ENCODE data around the gene S100A9. TPM values are rescaled to one million over a fixed set of nuclear protein-coding genes. Genes with fewer than 3 reads are reported as not detected.

S100A9 gene
- total and polyA plus RNA-seq, 4 experiments from 2014 or later: 7.4 to 11.6 (median 7.8) TPM

DNA sequence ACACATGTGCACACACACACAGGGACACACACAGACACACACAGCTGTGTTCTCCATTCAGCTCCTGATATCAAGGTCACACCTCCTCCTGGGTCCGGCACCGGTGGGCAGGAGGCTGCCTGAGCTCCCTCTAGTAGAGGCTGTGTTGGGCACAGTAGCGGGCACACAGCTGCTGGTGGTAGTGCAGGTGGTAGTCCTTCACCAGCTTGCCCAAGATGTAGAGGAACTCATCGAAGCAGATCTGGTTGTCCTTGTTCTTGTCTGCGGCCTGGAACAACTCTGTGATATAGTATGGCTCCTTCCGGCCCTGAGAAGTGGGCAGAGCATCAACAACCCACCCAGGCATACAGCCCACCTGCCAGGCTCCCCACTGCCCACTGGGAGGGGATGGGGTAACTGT lies 38.8 kb downstream of the S100A9 start:
- CTCF ChIA-PET (ENCODE audit: partially characterized antibody): interaction anchor here (0.9 kb wide), 1 partner anchor 107 kb away, joined by 3 read pairs; no protein-coding TSS in a partner anchor
- H3K4me1 ChIP-seq (ENCODE audit: insufficient read depth, low read length): no peaks in the 10 kb centered on the region
- H3K27ac Mint-ChIP-seq: no peak overlapping the region

DNA sequence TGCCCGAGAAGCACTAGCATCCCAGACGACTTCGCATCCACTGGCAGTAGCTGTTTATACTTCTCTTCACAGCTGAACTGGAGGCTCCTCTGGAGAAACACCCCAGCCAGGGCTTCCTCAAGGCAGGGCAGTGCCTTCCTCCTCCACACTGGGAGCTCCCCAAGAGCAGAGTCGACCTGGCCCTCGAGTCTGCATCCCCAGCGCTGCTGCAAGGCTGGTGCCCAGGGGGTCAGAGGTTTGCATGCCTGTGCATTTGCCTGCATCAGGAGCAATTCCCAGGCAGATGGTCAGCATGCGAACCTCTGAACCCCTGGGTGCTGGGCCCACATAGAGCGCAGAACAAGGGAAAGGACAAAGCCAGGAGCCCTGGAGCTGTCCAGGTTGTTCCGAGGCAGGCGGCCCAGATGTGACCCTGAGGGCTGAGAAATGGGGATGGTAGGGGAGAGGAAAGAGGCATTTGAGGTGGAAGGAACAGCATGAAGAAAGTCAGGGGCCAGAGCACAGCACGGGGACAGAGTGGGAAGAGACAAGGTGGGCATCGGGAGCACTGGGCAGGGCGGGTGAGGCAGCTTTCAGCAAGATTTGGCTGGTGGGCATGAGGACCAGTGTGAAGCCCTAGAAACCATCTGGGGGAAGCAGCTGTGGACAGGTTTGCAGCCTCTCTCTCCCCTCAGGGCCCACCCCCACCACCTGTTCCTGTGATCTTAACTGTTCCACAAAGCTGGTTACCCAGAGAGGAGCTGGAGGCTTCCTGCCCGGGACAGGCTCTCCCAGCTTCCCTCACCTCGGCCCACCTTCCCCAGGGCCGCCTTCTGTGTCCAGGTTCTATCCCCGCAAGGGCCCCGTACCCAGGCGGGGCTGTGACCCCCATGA lies 39.6 kb downstream of the S100A9 start:
- DNase-seq: no peak
- POLR2A ChIA-PET (ENCODE audit: partially characterized antibody): no interaction called here
- no peak overlapping the region for H3K4me3 Mint-ChIP-seq

More for the DNA sequence above, 38.8 kb downstream of the S100A9 start:
- Mint-ChIP-seq H3K4me1 (no peaks in the 10 kb centered on the region), H3K27me3 (peaks cover 13 to 28% of the 10 kb centered on the region in 2 donors), H3K9me3 (peaks cover 0 to 1% (median 0%) of the 10 kb centered on the region in 8 donors), H3K4me3 (no peak overlapping the region), H3K36me3 (no peaks in the 10 kb centered on the region)
- Histone ChIP-seq H3K4me3 (ENCODE audit: low read length in 2 of 2) (no peak overlapping the region), H3K27ac (ENCODE audit: low read depth, low read length) (no peak overlapping the region), H3K27me3 (ENCODE audit: insufficient read depth, low read length) (no peaks in the 10 kb centered on the region), H3K9me3 (ENCODE audit: control insufficient read depth in 1 of 2, low read length in 2 of 2) (no peaks in the 10 kb centered on the region), H3K36me3 (ENCODE audit: insufficient read depth, low read length) (no peaks in the 10 kb centered on the region)
- POLR2A ChIA-PET (ENCODE audit: partially characterized antibody): no interaction called here
- intact Hi-C loops (cut with micrococcal nuclease): no loop called here
- DNase-seq: no peak

DNA sequence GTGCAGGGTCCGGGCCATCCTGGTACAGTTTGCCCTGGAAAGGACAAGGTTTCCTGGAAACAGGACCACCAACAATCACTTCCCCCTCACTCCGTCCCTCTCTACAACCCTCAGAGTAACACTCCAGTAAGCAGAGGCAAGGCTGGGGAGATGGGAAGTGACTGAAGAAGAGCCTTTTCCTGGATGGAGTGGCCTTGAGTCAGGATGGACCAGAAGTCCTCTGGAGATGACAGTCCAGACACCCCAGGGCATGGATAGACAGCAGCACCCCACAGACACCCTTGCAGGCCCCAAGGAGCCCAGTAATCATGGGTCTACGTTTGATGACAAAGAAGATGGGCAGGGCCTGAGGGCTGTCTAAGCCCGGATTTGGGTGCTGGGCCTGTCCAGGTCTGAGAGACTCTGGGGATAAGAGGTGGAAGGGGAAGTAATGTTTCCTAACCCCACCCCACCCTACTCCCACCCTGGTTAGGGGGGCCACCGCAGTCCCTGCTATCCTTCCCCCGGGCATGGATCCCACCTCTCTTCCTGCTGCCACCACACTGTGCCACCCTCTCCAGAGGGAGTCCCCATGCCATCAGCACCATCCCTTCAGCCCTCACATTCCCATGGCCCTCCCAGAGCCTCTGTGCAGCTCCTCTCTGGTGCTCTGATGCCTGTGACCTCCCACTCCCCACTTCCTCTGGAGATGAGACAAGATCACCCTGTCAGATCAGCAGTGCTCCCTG lies 40.4 kb downstream of the S100A9 start:
- ChIA-PET CTCF (ENCODE audit: partially characterized antibody) (no interaction called here), POLR2A (ENCODE audit: partially characterized antibody) (no interaction called here)
- H3K9me3 Mint-ChIP-seq: peaks cover 0 to under 1% (median 0%) of the 10 kb centered on the region in 8 donors
- peaks cover 11 to 27% of the 10 kb centered on the region in 2 donors for H3K27me3 Mint-ChIP-seq
- H3K4me3 Mint-ChIP-seq: no peak overlapping the region
- DNase-seq: no peak
- intact Hi-C loops (cut with micrococcal nuclease): no loop called here
- no peak overlapping the region for H3K27ac Mint-ChIP-seq
- Histone ChIP-seq H3K4me1 (ENCODE audit: insufficient read depth, low read length) (no peaks in the 10 kb centered on the region), H3K9me3 (ENCODE audit: control insufficient read depth in 1 of 2, low read length in 2 of 2) (no peaks in the 10 kb centered on the region), H3K27ac (ENCODE audit: low read depth, low read length) (no peak overlapping the region), H3K27me3 (ENCODE audit: insufficient read depth, low read length) (no peaks in the 10 kb centered on the region), H3K4me3 (ENCODE audit: low read length in 2 of 2) (no peak overlapping the region), H3K36me3 (ENCODE audit: insufficient read depth, low read length) (no peaks in the 10 kb centered on the region)
- no peaks in the 10 kb centered on the region for H3K4me1 Mint-ChIP-seq
- no peaks in the 10 kb centered on the region for H3K36me3 Mint-ChIP-seq

More for the DNA sequence above, 39.6 kb downstream of the S100A9 start:
- no peak overlapping the region for H3K4me3 ChIP-seq (ENCODE audit: low read length in 2 of 2)
- Mint-ChIP-seq H3K9me3 (peaks cover 0 to 1% (median 0%) of the 10 kb centered on the region in 8 donors), H3K4me1 (no peaks in the 10 kb centered on the region), H3K36me3 (no peaks in the 10 kb centered on the region), H3K27ac (no peak overlapping the region), H3K27me3 (peaks cover 13 to 29% of the 10 kb centered on the region in 2 donors)
- H3K27ac ChIP-seq (ENCODE audit: low read depth, low read length): no peak overlapping the region
- H3K4me1 ChIP-seq (ENCODE audit: insufficient read depth, low read length): no peaks in the 10 kb centered on the region
- no peaks in the 10 kb centered on the region for H3K27me3 ChIP-seq (ENCODE audit: insufficient read depth, low read length)
- intact Hi-C loops (cut with micrococcal nuclease): no loop called here
- CTCF ChIA-PET (ENCODE audit: partially characterized antibody): interaction anchor here (0.9 kb wide), 1 partner anchor 108 kb away, joined by 3 read pairs; no protein-coding TSS in a partner anchor
- no peaks in the 10 kb centered on the region for H3K9me3 ChIP-seq (ENCODE audit: control insufficient read depth in 1 of 2, low read length in 2 of 2)
- H3K36me3 ChIP-seq (ENCODE audit: insufficient read depth, low read length): no peaks in the 10 kb centered on the region

DNA sequence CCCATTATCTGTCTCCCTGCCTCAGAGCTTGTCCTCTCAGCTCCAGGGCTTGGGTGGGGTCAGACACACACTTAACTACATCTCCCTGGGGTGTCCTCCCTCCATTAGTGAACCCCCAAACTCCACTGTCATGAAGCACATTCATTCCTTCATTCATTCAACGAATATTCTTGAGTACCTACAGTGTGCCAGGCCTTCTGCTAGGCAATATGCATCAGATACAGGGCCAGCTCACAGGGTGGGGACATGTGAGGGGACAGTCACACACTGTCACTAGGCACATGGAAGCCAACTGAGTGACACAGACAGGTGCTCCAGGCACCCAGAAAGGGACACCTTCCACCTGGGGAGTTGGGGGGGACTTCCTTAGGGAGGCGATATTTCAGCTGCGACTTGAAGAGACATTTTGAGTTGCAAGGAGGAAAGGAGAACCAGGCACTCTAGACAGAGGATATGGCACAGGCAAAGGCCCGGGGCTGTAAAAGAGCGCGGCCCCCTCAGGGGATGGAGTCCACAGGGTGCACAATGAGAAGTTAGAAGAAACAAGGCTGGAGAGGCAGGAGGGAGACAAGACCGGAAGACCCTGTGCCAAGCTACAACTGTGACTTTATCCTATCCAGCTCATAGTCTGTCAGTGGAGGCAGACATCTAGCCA lies 41.9 kb downstream of the S100A9 start:
- Mint-ChIP-seq H3K27me3 (peaks cover 5 to 19% of the 10 kb centered on the region in 2 donors), H3K36me3 (no peaks in the 10 kb centered on the region), H3K27ac (no peak overlapping the region), H3K9me3 (no peaks in the 10 kb centered on the region), H3K4me3 (no peak overlapping the region), H3K4me1 (peaks cover 0 to 2% (median under 1%) of the 10 kb centered on the region in 4 donors)
- intact Hi-C loops (cut with micrococcal nuclease): no loop called here
- Histone ChIP-seq H3K27me3 (ENCODE audit: insufficient read depth, low read length) (no peaks in the 10 kb centered on the region), H3K4me3 (ENCODE audit: low read length in 2 of 2) (no peak overlapping the region), H3K36me3 (ENCODE audit: insufficient read depth, low read length) (no peaks in the 10 kb centered on the region), H3K27ac (ENCODE audit: low read depth, low read length) (no peak overlapping the region), H3K4me1 (ENCODE audit: insufficient read depth, low read length) (no peaks in the 10 kb centered on the region), H3K9me3 (ENCODE audit: control insufficient read depth in 1 of 2, low read length in 2 of 2) (no peaks in the 10 kb centered on the region)
- POLR2A ChIA-PET (ENCODE audit: partially characterized antibody): no interaction called here
- DNase-seq: no peak
- CTCF ChIA-PET (ENCODE audit: partially characterized antibody): interaction anchor here (0.9 to 1.1 kb wide), 2 partner anchors 44 to 47 kb away, joined by 3 read pairs; no protein-coding TSS in a partner anchor

DNA sequence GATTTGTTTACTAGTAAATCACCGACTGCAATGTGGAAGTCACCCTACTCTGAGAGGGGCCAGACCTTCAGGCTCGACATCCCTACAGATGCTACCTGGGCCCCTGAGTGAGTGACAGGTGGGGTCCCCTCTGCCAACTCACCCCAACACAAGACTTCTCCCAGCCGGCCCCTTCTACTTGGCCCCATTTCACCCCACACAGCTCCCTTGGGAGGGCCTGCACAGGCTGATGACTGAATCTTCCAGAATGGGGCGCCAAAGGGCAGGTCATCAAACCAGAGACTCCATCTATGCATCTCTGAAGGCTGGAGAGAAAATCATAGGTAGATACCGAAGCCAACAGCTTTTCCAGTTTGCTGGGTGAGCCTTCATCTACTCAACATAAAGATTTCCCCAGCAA lies 42.6 kb downstream of the S100A9 start:
- H3K36me3 Mint-ChIP-seq: no peaks in the 10 kb centered on the region
- H3K4me3 Mint-ChIP-seq: no peak overlapping the region
- no peak overlapping the region for H3K27ac Mint-ChIP-seq
- Histone ChIP-seq H3K4me3 (ENCODE audit: low read length in 2 of 2) (no peak overlapping the region), H3K36me3 (ENCODE audit: insufficient read depth, low read length) (no peaks in the 10 kb centered on the region), H3K4me1 (ENCODE audit: insufficient read depth, low read length) (no peaks in the 10 kb centered on the region), H3K9me3 (ENCODE audit: control insufficient read depth in 1 of 2, low read length in 2 of 2) (no peaks in the 10 kb centered on the region), H3K27me3 (ENCODE audit: insufficient read depth, low read length) (no peaks in the 10 kb centered on the region), H3K27ac (ENCODE audit: low read depth, low read length) (no peak overlapping the region)
- peaks cover 0 to 5% (median 3%) of the 10 kb centered on the region in 4 donors for H3K4me1 Mint-ChIP-seq
- DNase-seq: no peak
- peaks cover 2 to 17% of the 10 kb centered on the region in 2 donors for H3K27me3 Mint-ChIP-seq
- no peaks in the 10 kb centered on the region for H3K9me3 Mint-ChIP-seq
- ChIA-PET CTCF (ENCODE audit: partially characterized antibody) (interaction anchor here (0.9 kb wide), 1 partner anchor 48 kb away, joined by 3 read pairs; no protein-coding TSS in a partner anchor), POLR2A (ENCODE audit: partially characterized antibody) (no interaction called here)
- intact Hi-C loops (cut with micrococcal nuclease): no loop called here

DNA sequence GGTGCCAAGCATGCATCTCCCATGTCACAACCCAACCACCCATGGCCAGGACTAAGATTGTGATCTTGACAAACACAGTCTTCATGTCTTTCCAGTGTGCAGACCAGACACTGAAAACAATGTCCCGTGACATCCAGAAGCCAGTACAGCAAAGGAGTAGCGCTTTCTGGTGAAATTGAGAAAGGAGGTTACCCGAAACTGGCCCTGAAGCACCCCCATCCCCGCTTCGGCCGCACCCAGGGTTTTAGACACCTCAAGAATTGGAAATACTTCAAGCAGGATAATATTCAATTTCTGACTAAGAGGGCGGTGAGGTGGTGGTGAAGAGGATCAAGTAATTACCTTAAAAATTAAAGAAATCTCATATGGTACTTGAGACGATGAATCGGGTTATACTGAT lies 43.8 kb downstream of the S100A9 start:
- Histone ChIP-seq H3K27ac (ENCODE audit: low read depth, low read length) (no peak overlapping the region), H3K9me3 (ENCODE audit: control insufficient read depth in 1 of 2, low read length in 2 of 2) (no peaks in the 10 kb centered on the region), H3K4me3 (ENCODE audit: low read length in 2 of 2) (no peak overlapping the region), H3K36me3 (ENCODE audit: insufficient read depth, low read length) (no peaks in the 10 kb centered on the region), H3K4me1 (ENCODE audit: insufficient read depth, low read length) (peaks cover 1% of the 10 kb centered on the region), H3K27me3 (ENCODE audit: insufficient read depth, low read length) (no peaks in the 10 kb centered on the region)
- CTCF ChIA-PET (ENCODE audit: partially characterized antibody): interaction anchor here (4.4 kb wide), 1 partner anchor 49 kb away, joined by 23 read pairs; no protein-coding TSS in a partner anchor
- H3K27me3 Mint-ChIP-seq: peaks cover 1 to 12% of the 10 kb centered on the region in 2 donors
- POLR2A ChIA-PET (ENCODE audit: partially characterized antibody): no interaction called here
- intact Hi-C loops (cut with micrococcal nuclease): no loop called here
- no peak overlapping the region for H3K27ac Mint-ChIP-seq
- peaks cover 3 to 11% (median 5%) of the 10 kb centered on the region in 4 donors for H3K4me1 Mint-ChIP-seq
- H3K36me3 Mint-ChIP-seq: no peaks in the 10 kb centered on the region
- H3K4me3 Mint-ChIP-seq: no peak overlapping the region
- H3K9me3 Mint-ChIP-seq: no peaks in the 10 kb centered on the region
- no peak for DNase-seq

DNA sequence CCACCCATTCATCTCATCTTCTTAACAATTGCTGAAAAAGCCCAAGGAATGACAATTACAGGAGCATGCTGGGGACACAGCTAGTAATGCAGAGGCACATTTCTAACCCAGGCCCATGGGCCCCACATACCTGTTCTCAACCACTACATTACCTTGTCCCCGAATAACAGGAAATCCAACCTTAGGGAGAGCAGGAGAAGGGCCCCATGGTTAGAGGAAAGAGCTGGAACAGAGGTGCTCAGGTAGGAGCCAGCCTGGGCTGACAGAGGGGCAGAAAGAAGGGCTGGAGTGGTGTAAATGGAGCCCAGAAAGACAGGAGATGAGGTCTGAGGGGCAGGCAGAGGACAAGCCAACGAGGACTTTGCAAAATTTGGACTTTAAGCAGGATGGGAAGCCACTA lies 44.6 kb downstream of the S100A9 start:
- H3K4me1 Mint-ChIP-seq: peaks cover 7 to 18% (median 12%) of the 10 kb centered on the region in 4 donors
- intact Hi-C loops (cut with micrococcal nuclease): no loop called here
- no peak overlapping the region for H3K27ac Mint-ChIP-seq
- Histone ChIP-seq H3K27ac (ENCODE audit: low read depth, low read length) (no peak overlapping the region), H3K4me3 (ENCODE audit: low read length in 2 of 2) (no peak overlapping the region), H3K36me3 (ENCODE audit: insufficient read depth, low read length) (no peaks in the 10 kb centered on the region), H3K27me3 (ENCODE audit: insufficient read depth, low read length) (no peaks in the 10 kb centered on the region), H3K4me1 (ENCODE audit: insufficient read depth, low read length) (peaks cover 9% of the 10 kb centered on the region), H3K9me3 (ENCODE audit: control insufficient read depth in 1 of 2, low read length in 2 of 2) (no peaks in the 10 kb centered on the region)
- POLR2A ChIA-PET (ENCODE audit: partially characterized antibody): no interaction called here
- H3K4me3 Mint-ChIP-seq: no peak overlapping the region
- DNase-seq: no peak
- H3K9me3 Mint-ChIP-seq: no peaks in the 10 kb centered on the region
- CTCF ChIA-PET (ENCODE audit: partially characterized antibody): interaction anchor here (4.4 kb wide), 1 partner anchor 49 kb away, joined by 23 read pairs; no protein-coding TSS in a partner anchor
- no peaks in the 10 kb centered on the region for H3K36me3 Mint-ChIP-seq
- peaks cover 1 to 15% of the 10 kb centered on the region in 2 donors for H3K27me3 Mint-ChIP-seq

Data from CD4-positive, alpha-beta memory T cell (primary cell).